HG03159 (cell line): ENCODE results near the gene ITGA11.

Source experiments
- ATAC-seq: cut with Tn5 transposase; IDR thresholded peaks from one replicate; pipeline ENCODE4 v1.9.1; 2021; ENCODE audit warnings: mild to moderate bottlenecking, moderate library complexity; ENCODE audit not compliant: unreplicated experiment

ITGA11 gene

GRCh38 chr15:68413363-68414205 is 18.4 kb downstream of the ITGA11 start:
- no peak for ATAC-seq

- ATAC-seq = no peak
Observed at GRCh38 chr15:68412218-68412617, 19.7 kb downstream of the ITGA11 start.

- ATAC-seq = no peak
Observed at GRCh38 chr15:68411735-68412134, 20.2 kb downstream of the ITGA11 start.

- ATAC-seq = no peak
Observed at GRCh38 chr15:68411343-68411675, 20.7 kb downstream of the ITGA11 start.

GRCh38 chr15:68410466-68411342 is 21.3 kb downstream of the ITGA11 start:
- no peak for ATAC-seq

- ATAC-seq = no peak
Observed at GRCh38 chr15:68409736-68410370, 22.1 kb downstream of the ITGA11 start.

- no peak for ATAC-seq
Observed at GRCh38 chr15:68408971-68409370, 23.0 kb downstream of the ITGA11 start.

- no peak for ATAC-seq
Observed at GRCh38 chr15:68407886-68408881, 23.8 kb downstream of the ITGA11 start.

GRCh38 chr15:68407141-68407885 is 24.6 kb downstream of the ITGA11 start:
- ATAC-seq = no peak

- no peak for ATAC-seq
Observed at GRCh38 chr15:68405378-68406250, 26.3 kb downstream of the ITGA11 start.

GRCh38 chr15:68404056-68404798 is 27.7 kb downstream of the ITGA11 start:
- ATAC-seq = no peak

- ATAC-seq = no peak
Observed at GRCh38 chr15:68403161-68403941, 28.6 kb downstream of the ITGA11 start.

- ATAC-seq = no peak
Observed at GRCh38 chr15:68402432-68403160, 29.4 kb downstream of the ITGA11 start.

- no peak for ATAC-seq
Observed at GRCh38 chr15:68401496-68402431, 30.2 kb downstream of the ITGA11 start.

- ATAC-seq = no peak
Observed at GRCh38 chr15:68400066-68400456, 31.9 kb downstream of the ITGA11 start.
